IMR-90 (cell line): ENCODE results near the gene CLEC16A. TPM values are rescaled to one million over a fixed set of nuclear protein-coding genes. Genes with fewer than 3 reads are reported as not detected.

Source experiments
- ATAC-seq: fragments of 200-7000 bp; cut with Tn5 transposase; 2 replicates; pipeline ENCODE4 v1.9.1; 2020; ENCODE audit warnings: low read depth, mild to moderate bottlenecking, moderate library complexity
- BruUV-seq: library from RNA; stranded (reverse); fragments of 400-500 nt; replicated peaks from 2 replicates; lab custom pipeline; 2021; lab: Mats Ljungman, UMichigan
- CTCF ChIA-PET: fragments of 300-600 bp; formaldehyde crosslinking; extraction: SDS; loops from one replicate; lab custom pipeline; 2021; ENCODE audit warnings: antibody characterized with exemption; lab: Yijun Ruan, JAX
- POLR2A ChIA-PET: fragments of 300-600 bp; sonication (Branson Sonifier 250); formaldehyde crosslinking; loops from one replicate; lab custom pipeline; 2022; ENCODE audit warnings: antibody characterized with exemption; ENCODE audit not compliant: unreplicated experiment; lab: Charles Lee
- DNase-seq: peaks from one replicate; pipeline ENCODE4 v3.0.0; 2013
- H2AFZ ChIP-seq: replicated peaks from 2 replicates; pipeline ENCODE3; 2013; ENCODE audit warnings: low read length, mild to moderate bottlenecking; ENCODE audit not compliant: poor library complexity
- H2AK5ac ChIP-seq: 2 replicates; pipeline ENCODE4 v1.6.1; 2013; ENCODE audit warnings: low read depth, low read length, inconsistent platforms
- H2AK9ac ChIP-seq: replicated peaks from 2 replicates; pipeline ENCODE3; 2013; ENCODE audit warnings: mild to moderate bottlenecking, low read depth, low read length, moderate library complexity; ENCODE audit not compliant: poor library complexity
- H2BK120ac ChIP-seq: 2 replicates; pipeline ENCODE4 v1.6.1; 2013; ENCODE audit warnings: low read depth, low read length, inconsistent platforms
- H2BK15ac ChIP-seq: 3 replicates; pipeline ENCODE4 v1.6.1; 2013; ENCODE audit warnings: low read depth, low read length, inconsistent platforms
- H2BK20ac ChIP-seq: 2 replicates; pipeline ENCODE4 v1.6.1; 2013; ENCODE audit warnings: low read depth, mild to moderate bottlenecking, inconsistent platforms, low read length, moderate library complexity
- H2BK5ac ChIP-seq: 2 replicates; pipeline ENCODE4 v1.6.1; 2013; ENCODE audit warnings: mild to moderate bottlenecking, low read depth, low read length, inconsistent platforms; ENCODE audit not compliant: poor library complexity, severe bottlenecking
- H3K14ac ChIP-seq: replicated peaks from 2 replicates; pipeline ENCODE4 v1.6.1; 2013; ENCODE audit warnings: low read depth, low read length, inconsistent platforms
- H3K18ac ChIP-seq: 2 replicates; pipeline ENCODE4 v1.6.1; 2013; ENCODE audit warnings: low read depth, low read length, control low read depth
- H3K23ac ChIP-seq: 2 replicates; pipeline ENCODE4 v1.6.1; 2013; ENCODE audit warnings: low read depth, low read length, inconsistent platforms
- H3K27ac ChIP-seq: 2 replicates; pipeline ENCODE4 v1.5.1; 2013; ENCODE audit warnings: mild to moderate bottlenecking, control low read depth, low read length; ENCODE audit not compliant: insufficient read depth
- H3K27me3 ChIP-seq: 2 replicates; pipeline ENCODE4 v1.6.1; 2013; ENCODE audit warnings: low read length; ENCODE audit not compliant: control insufficient read depth, insufficient read depth
- H3K36me3 ChIP-seq: 2 replicates; pipeline ENCODE4 v1.6.1; 2013; ENCODE audit warnings: low read length, mixed read lengths; ENCODE audit not compliant: control insufficient read depth, insufficient read depth
- H3K4ac ChIP-seq: 2 replicates; pipeline ENCODE4 v1.6.1; 2013; ENCODE audit warnings: low read depth, low read length, inconsistent platforms
- H3K4me1 ChIP-seq: 2 replicates; pipeline ENCODE4 v1.6.1; 2013; ENCODE audit warnings: low read length, mixed read lengths; ENCODE audit not compliant: control insufficient read depth, insufficient read depth
- H3K4me2 ChIP-seq: 2 replicates; pipeline ENCODE4 v1.6.1; 2013; ENCODE audit warnings: low read depth, mild to moderate bottlenecking, control low read depth, low read length, moderate library complexity
- H3K4me3 ChIP-seq: 2 replicates; pipeline ENCODE4 v1.5.1; 2013; ENCODE audit warnings: low read depth, mild to moderate bottlenecking, control low read depth, low read length, moderate library complexity; ENCODE audit not compliant: insufficient read depth
- H3K56ac ChIP-seq: 2 replicates; pipeline ENCODE4 v1.6.1; 2013; ENCODE audit warnings: low read length, inconsistent platforms; ENCODE audit not compliant: insufficient read depth; ENCODE audit errors: extremely low read depth
- H3K79me1 ChIP-seq, 2 experiments: 2 replicates each; pipeline ENCODE4 v1.6.1; 2013; ENCODE audit warnings: low read length in 2 of 2, inconsistent platforms in 1 of 2, low read depth in 1 of 2
- H3K9ac ChIP-seq: 2 replicates; pipeline ENCODE4 v1.6.1; 2013; ENCODE audit warnings: low read depth, low read length, control low read depth
- H3K9me1 ChIP-seq: 2 replicates; pipeline ENCODE4 v1.6.1; 2013; ENCODE audit warnings: low read length, inconsistent platforms; ENCODE audit not compliant: insufficient read depth
- H3K9me3 ChIP-seq: 2 replicates; pipeline ENCODE4 v1.6.1; 2013; ENCODE audit warnings: low read length; ENCODE audit not compliant: control insufficient read depth, insufficient read depth
- H4K20me1 ChIP-seq: 2 replicates; pipeline ENCODE4 v1.6.1; 2013; ENCODE audit warnings: low read length, inconsistent platforms; ENCODE audit not compliant: insufficient read depth
- H4K5ac ChIP-seq: 2 replicates; pipeline ENCODE4 v1.6.1; 2013; ENCODE audit warnings: mild to moderate bottlenecking, low read depth, low read length, control low read depth
- H4K8ac ChIP-seq, 2 experiments: 2 replicates each; pipeline ENCODE4 v1.6.1; 2013; ENCODE audit warnings: low read depth in 2 of 2, low read length in 2 of 2, control low read depth in 1 of 2, inconsistent platforms in 1 of 2
- H4K91ac ChIP-seq: 2 replicates; pipeline ENCODE4 v1.6.1; 2013; ENCODE audit warnings: low read depth, low read length, inconsistent platforms; ENCODE audit not compliant: insufficient read depth
- BHLHE40 ChIP-seq: fragments of 150-350 bp; IDR thresholded peaks from 2 replicates; pipeline ENCODE4 v1.6.1; 2016; ENCODE audit warnings: mild to moderate bottlenecking, low read depth, low read length
- CEBPB ChIP-seq: IDR thresholded peaks from 2 replicates; pipeline ENCODE4 v1.6.1; 2012; ENCODE audit warnings: low read depth, low read length, improper control_type of control experiment
- CTCF ChIP-seq: conservative IDR thresholded peaks from 2 replicates; pipeline ENCODE4 v1.5.1; 2012; ENCODE audit warnings: mild to moderate bottlenecking, low read depth, low read length, improper control_type of control experiment
- MAZ ChIP-seq: IDR thresholded peaks from 2 replicates; pipeline ENCODE4 v1.6.1; 2012; ENCODE audit warnings: low read depth, mild to moderate bottlenecking, low read length, improper control_type of control experiment, moderate library complexity, borderline replicate concordance
- MXI1 ChIP-seq: IDR thresholded peaks from 2 replicates; pipeline ENCODE4 v1.6.1; 2012; ENCODE audit warnings: low read depth, mild to moderate bottlenecking, low read length, moderate library complexity, borderline replicate concordance
- NFE2L2 ChIP-seq: fragments of 150-350 bp; IDR thresholded peaks from 2 replicates; pipeline ENCODE4 v1.6.1; 2016; ENCODE audit warnings: low read depth, mild to moderate bottlenecking, low read length
- POLR2A ChIP-seq: IDR thresholded peaks from 2 replicates; pipeline ENCODE4 v1.6.1; 2012; ENCODE audit warnings: mild to moderate bottlenecking, low read depth, low read length
- RAD21 ChIP-seq: IDR thresholded peaks from 2 replicates; pipeline ENCODE4 v1.6.1; 2012; ENCODE audit warnings: low read length, improper control_type of control experiment
- RCOR1 ChIP-seq: IDR thresholded peaks from 2 replicates; pipeline ENCODE4 v1.6.1; 2012; ENCODE audit warnings: mild to moderate bottlenecking, low read length, improper control_type of control experiment; ENCODE audit not compliant: insufficient replicate concordance
- RFX5 ChIP-seq: IDR thresholded peaks from 2 replicates; pipeline ENCODE4 v1.8.0; 2012; ENCODE audit warnings: low read depth, mild to moderate bottlenecking, low read length, moderate library complexity
- SMC3 ChIP-seq: fragments of 150-350 bp; IDR thresholded peaks from 2 replicates; pipeline ENCODE4 v1.6.1; 2016; ENCODE audit warnings: low read depth, mild to moderate bottlenecking, antibody characterized with exemption, low read length, moderate library complexity
- USF2 ChIP-seq: fragments of 150-350 bp; IDR thresholded peaks from 2 replicates; pipeline ENCODE4 v1.6.1; 2017; ENCODE audit warnings: mild to moderate bottlenecking, antibody characterized with exemption, low read length, low read depth
- WGBS, 2 experiments: methylation state at CpG; one replicate each; pipeline versions ENCODE4 v1.1.5 to v1.1.7; 2013; ENCODE audit warnings: missing lambda C conversion rate in 2 of 2; ENCODE audit not compliant: insufficient read length in 1 of 2; ENCODE audit errors: extremely low coverage in 2 of 2; 5-methylcytosine and 5-hydroxymethylcytosine counted together
- dilution Hi-C: fragments of 300-500 bp; cut with HindIII; formaldehyde crosslinking; loops from one replicate; pipeline ENCODE4 v1.14.3; 2018; ENCODE audit warnings: low sequenced_read_pairs; ENCODE audit not compliant: unreplicated experiment
- in situ Hi-C: fragments of 300-500 bp; cut with MboI; formaldehyde crosslinking; loops from 3 replicates; pipeline ENCODE4 v1.14.3; 2019; ENCODE audit warnings: low sequenced_read_pairs, inconsistent platforms, mixed read lengths
- intact Hi-C: fragments of 100-400 bp; cut with micrococcal nuclease; formaldehyde crosslinking; loops from 2 replicates; pipeline ENCODE4 v1.10.0; 2022
- polyA plus RNA-seq, 3 experiments: library from polyadenylated mRNA; depleted of rRNA; stranded (reverse); fragments of >200 nt; gene quantifications; 2 replicates each; pipeline ENCODE4 v1.2.3, GENCODE V29; 2012; ENCODE audit warnings: low replicate concordance in 1 of 3
- total RNA-seq: library from RNA; depleted of rRNA; stranded (reverse); fragments of >200 nt; gene quantifications from 2 replicates; pipeline ENCODE4 v1.2.3, GENCODE V29; 2012

CLEC16A gene
- total and polyA plus RNA-seq, 2 of the 4 experiments (the other 2 are of a cell fraction): 15.9 to 16.5 TPM

- TF ChIP-seq USF2 (no peak), NFE2L2 (no peak), CEBPB (no peak), RAD21 (no peak), BHLHE40 (no peak)
Measured at GRCh38 chr16:11156401-11156800, 212.0 kb downstream of the CLEC16A start (continued).

- H4K8ac ChIP-seq: no peak overlapping the region
- no peak overlapping the region for H4K91ac ChIP-seq
- H3K9me1 ChIP-seq: peaks cover 18% of the 10 kb centered on the region
- no CpG with 5 or more reads among the region's 7 CpGs for WGBS, 2 experiments
- H2BK120ac ChIP-seq: no peak overlapping the region
- no peak for ATAC-seq
- H3K14ac ChIP-seq: no peak overlapping the region
- H3K4me1 ChIP-seq: peaks cover 19% of the 10 kb centered on the region
- H3K79me1 ChIP-seq: peaks cover 0 to 12% of the 10 kb centered on the region in 2 experiments; a peak in 1 of 4 replicates
- H2AK9ac ChIP-seq: no peak overlapping the region
- H3K4me2 ChIP-seq: no peak overlapping the region
- no peak overlapping the region for H2BK15ac ChIP-seq
- no peak overlapping the region for H3K18ac ChIP-seq
- no peaks in the 10 kb centered on the region for H3K36me3 ChIP-seq
- POLR2A ChIA-PET: no interaction called here
- no peak overlapping the region for H2AK5ac ChIP-seq
- in situ Hi-C loops (no loop called here), intact Hi-C loops (no loop called here), dilution Hi-C loops (no loop called here)
- no peak overlapping the region for H3K27ac ChIP-seq
- H2AFZ ChIP-seq: no peak overlapping the region
- no peak overlapping the region for H2BK5ac ChIP-seq
- H3K4me3 ChIP-seq: no peak overlapping the region
- 0 out of 2 replicates have a peak, but pooled peaks cover 2% of the 10 kb centered on the region for H3K9me3 ChIP-seq
- no peak overlapping the region for H3K56ac ChIP-seq
- no peak for DNase-seq
- H3K23ac ChIP-seq: no peak overlapping the region
- CTCF ChIA-PET: interaction anchor here (0.5 kb wide), 1 partner anchor 20 kb away, joined by 3 read pairs; no protein-coding TSS in a partner anchor
- no peak overlapping the region for H3K9ac ChIP-seq
- no peaks in the 10 kb centered on the region; the same call in 1 of the 2 replicates for H4K20me1 ChIP-seq
- BruUV-seq: no TSS peak
- H3K27me3 ChIP-seq: no peaks in the 10 kb centered on the region
- H4K5ac ChIP-seq: no peak overlapping the region
- H2BK20ac ChIP-seq: no peak overlapping the region
- H3K4ac ChIP-seq: no peak overlapping the region
- TF ChIP-seq RCOR1 (no peak), MXI1 (no peak), MAZ (no peak), CEBPB (no peak), RAD21 (no peak), NFE2L2 (no peak), USF2 (no peak), BHLHE40 (no peak), CTCF (no peak), RFX5 (no peak), POLR2A (no peak), SMC3 (no peak)
Measured at GRCh38 chr16:11157143-11157542, 212.8 kb downstream of the CLEC16A start.
